Central memory CD4-positive, alpha-beta T cell (primary cell): ENCODE measurements around the gene MXRA7.

Experiments
- DNase-seq: peaks from one replicate; pipeline ENCODE4 v3.0.0; 2022

Gene MXRA7

DNA sequence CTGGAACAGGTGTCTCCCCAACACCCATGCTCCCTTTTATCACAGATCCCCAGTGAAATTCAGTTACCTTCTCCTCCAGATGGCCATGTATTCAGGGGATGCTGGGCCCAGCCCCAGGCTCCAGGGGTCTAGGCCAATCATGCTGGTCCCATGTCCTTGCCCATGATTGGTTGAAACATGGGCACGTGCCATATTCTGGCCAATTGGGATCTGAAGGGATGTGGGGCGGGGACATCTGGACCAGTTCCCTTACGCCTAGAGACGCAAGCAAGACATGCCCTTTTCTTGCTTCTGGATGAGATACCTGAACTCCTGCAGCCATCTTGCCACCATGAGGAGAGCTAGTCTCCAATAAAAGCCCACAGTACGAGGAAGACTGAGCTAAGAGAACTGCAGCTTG is 36.2 kb downstream of the MXRA7 start:
- DNase-seq, result no peak

DNA sequence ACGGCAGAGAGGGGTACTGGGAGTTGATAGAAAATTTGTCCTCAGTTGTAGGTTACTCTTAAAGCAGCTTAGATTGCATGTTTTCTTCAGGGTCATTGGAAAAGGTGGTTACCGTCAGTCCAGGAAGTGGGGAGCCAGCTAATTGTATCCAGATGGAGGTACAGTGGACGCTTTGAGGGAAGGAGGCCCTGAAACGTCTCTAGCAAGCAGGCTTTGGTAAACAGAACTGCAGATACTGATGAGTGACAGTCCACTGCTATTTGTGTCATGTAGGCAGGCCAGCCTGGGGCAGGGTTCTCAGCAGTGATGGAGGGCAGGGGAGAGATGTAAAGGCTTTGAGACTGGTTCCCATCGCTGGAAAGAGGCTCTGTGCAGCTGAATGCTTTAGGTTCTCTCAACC is 37.0 kb downstream of the MXRA7 start:
- DNase-seq, result no peak

DNA sequence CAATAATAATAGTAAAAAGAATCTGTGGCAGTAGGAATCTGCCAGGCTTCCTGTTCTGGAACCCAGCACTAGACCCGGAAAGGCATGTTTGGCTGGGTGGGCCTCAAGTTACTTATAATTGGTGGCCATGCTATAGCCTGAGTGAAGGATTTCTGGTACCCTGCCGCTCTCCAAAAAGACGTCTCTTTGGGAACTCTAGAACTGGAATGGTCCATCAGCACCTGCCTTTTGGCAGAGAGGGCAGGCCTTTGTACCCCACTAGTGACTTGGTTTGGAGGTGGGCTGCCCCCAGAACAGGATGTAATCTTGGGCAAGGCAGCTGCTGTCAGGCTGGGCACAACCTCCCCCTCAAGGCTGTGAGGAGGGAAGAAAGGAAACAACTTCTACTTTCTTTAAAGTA is 37.9 kb downstream of the MXRA7 start:
- DNase-seq, result no peak

DNA sequence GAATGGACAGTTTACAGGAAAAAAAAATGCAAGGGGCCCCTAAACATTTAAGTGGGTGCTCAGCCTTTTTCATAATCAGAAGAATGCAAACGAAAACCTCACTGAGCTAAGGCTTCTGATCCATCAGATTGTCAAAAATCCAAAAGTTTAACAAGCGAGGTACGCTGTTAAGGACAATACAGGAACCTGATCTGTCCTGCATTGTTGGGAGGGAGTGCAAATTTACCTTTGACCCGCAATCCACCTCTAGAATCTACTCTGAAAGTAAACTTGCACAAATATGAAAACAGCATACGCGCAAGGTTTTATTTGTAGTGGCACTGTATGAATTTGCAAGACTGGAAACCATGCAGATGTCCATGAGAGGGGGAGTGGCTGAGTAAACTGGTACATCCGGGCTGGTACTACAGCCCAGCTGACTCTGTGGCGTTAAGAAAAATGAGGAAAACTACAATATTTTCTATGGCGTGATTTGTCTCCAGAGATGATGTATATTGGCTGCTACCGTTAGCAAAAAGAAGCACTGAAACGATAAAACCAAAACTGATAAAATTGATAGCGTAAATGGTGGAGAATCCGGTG is 38.4 kb downstream of the MXRA7 start:
- no peak for DNase-seq

DNA sequence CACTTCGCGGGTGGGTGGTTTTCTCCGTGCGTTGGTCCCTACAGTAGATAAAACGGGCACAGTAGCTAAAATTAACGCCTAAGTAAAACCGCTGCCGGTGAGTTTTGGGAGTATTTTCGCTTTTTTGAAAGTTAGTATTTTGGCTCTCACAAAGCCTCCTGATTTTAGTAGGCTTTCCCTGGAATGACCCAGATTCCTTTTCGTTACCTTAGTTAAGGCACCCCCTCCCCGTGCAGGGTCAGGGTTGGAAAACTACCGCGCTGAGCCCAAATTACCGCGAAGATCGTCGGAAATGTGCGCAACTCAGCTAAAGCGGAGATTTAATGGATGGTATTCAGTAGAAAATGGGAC is 38.9 kb downstream of the MXRA7 start:
- no peak for DNase-seq

DNA sequence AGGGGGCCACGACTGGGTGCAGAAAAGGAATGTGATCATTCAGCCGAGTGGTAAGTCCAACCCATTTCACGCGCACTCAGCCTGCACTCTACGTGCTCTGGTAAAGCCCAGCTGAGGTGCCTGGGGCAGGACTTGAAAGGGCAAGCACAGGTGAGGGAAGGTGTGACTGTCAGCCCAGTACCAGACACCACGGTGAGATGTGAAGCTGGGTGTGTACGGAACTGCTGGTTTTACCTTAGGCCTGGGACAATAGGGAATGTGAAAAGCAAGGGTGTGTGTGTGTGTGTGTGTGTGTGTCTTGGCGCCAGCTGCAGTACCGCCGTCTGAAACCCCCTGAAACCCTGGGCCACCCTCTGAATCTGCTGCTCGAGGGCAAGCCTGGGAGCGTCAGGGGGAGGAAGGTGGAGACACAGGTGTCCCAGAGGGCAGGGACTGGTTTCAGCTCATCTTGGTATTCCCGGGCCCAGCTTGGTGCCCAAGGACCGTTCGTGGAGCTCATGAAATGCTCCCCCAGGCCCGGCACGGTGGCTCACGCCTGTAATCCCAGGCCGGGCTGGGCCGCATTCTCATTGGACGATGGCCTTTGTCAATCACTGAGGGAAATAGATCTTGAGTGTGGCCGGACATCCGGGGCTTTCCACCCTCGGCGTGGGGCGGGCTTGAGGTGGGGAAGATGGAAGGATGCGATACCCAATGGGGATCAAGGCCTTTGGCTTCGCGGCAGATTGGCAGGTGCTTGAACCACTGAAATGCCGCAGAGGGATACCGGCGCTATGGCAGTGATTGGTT is 39.4 kb downstream of the MXRA7 start:
- peak; percentile 99 for DNase-seq

DNA sequence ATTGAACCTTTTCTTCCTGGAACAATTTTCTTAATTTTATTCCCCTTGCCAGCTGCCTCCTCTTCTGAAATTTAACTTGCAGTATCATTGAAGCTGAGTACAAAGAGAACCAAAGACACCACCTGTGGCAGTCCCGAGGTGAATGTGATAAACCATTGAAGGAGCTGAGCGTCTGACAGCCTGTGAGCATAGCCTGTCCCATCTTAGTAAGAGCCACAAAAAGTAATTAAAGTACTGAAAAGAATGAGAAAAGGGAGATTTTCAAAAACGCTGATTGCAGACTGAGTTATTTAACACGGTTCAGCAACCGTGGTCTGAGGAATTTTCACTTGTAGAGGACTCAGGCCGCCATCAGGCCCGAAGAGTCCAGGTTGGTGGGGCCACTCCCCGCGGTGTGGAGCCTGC is 40.0 kb downstream of the MXRA7 start:
- DNase-seq, result no peak

DNA sequence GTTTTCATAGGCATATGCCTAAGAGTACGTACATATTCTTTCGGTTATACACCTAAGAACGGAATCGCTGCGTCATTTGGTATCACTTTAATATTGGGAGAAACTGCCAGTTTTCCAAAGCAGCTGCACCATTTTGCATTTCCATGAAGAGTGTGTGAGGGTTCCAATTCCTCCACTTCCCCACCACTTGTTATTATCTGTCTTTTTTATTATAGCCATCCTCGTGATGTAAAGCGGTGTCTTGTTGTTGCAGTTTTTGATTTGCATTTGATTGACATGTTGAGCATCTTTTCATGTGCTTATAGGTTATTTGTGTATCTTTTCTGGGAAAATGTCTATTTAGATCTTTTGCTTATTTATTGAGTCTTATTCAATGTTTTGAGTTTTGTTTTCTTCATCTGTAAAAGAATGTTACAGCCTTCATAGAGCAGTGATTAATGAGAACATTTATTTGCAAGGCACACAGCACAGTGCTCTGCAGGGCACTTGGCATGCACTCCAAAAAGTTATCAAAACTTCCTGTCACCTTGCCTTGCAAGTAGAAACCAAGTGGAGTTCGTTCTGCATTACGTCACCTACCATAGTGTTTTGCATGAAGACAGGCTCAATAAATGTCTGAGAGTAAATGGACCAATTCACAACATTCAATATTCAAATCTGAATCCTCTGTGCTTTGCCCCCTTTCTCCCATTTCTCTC is 40.6 kb downstream of the MXRA7 start:
- DNase-seq, result no peak

DNA sequence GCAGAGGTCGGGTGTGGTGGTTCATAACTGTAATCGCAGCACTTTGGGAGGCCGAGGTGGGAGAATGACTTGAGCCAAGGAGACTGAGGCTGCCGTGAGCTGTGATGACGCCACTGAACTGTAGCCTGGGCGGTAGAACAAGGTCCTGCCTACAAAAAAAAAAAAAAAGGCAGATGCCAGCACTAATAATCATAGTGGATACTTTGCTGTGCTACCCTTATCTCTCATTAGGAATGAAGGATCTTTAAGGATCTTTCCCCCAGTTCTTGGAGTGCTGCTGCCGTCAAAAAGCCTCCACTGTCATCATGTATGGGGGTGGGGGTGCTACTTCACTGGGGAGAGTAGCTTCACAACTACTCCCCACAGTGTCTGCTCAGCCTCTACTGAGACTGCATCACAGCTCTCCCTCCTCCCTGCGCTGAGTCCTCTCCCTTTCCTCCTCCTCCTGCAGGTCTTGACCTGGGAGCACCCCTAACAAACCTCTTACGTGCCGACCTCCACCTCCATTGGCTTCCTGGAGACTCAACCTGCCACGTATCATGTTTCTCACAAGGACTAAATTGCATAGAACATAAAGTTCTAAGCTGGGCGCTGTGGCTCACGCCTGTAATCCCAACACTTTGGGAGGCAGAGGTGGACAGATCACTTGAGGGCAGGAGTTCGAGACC is 42.8 kb downstream of the MXRA7 start:
- no peak for DNase-seq

DNA sequence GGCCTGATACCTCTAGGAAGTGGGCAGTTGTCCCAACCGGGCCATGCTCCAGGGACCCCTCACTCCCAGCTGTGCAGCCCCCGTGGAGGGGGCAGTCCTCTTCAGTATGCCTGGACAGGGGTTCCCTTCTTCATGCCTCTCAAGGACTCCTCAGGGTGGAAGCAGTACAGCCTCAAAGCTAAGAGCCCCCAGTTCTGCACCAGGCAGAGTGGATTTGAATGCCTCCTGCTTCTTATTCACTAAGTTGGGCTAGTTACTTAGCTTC is 43.3 kb downstream of the MXRA7 start:
- DNase-seq, result no peak

DNA sequence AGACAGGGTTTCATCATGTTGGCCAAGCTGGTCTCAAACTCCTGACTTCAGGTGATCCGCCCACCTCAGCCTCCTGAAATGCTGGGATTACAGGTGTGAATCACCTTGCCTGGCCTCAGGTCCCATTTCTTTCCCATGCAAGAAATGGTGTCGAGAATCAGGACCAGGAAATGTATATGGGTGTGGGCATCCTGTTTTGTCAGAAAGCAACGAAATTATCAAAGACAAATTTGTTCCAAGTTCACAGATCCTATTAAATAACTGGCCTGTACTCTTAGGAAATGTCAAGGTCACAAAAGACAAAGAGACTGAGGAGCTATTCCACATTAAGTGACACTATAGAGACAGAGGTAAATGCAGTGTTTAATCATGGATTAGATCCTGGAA is 50.1 kb downstream of the MXRA7 start:
- no peak for DNase-seq

DNA sequence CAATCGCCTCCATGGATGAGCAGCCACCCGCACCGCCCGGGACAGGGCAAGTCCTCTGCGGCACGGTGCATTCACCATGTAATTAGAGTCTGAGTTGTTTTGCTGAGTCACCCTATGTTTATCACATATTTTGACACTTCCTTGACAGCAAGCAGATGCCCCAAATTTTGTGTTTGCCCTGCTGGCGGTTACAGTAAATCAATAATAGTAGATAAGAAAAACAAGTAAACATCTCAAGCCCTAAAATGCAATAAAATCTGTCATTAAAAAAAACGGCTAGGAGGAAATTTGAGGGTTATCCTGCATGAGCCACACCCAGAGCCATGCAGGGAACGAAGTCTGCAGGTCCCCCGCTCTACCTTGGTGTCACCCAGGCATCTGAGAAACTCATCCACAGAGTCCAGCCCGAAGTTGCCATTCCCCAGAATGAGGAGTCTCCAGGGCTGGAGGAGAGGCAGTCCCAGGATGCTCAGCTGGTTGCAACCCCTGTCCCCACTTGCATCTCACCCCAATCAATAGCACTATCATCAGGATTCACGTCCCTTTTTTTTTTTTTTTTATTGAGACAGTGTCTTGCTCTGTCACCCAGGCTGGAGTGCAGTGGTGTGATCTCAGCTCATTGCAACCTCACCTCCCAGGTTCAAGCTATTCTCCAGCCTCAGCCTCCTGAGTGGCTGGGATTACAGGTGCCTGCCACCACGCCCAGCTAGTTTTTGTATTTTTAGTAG is 50.7 kb downstream of the MXRA7 start:
- DNase-seq, result peak; percentile 27

DNA sequence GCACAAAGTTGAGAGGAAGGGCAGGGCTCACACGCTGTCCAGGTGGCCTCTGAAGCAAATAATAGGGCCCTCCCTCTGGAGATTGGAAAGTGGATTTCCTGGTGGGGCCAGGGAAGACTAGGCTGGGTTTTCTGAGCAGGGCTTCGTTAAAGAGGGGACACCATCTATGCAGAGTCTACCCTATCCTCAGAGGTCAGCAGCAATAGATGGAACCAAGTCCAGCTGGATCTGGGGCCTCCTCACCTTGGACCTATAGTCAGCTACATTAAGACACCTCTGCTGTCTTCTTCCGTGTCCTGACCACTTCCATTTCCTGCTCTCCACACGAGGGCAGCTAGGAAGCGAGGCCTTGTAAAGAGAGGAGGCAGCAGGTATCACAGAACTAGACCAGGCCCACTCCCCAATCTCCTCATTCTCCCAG is 52.5 kb downstream of the MXRA7 start:
- no peak for DNase-seq

DNA sequence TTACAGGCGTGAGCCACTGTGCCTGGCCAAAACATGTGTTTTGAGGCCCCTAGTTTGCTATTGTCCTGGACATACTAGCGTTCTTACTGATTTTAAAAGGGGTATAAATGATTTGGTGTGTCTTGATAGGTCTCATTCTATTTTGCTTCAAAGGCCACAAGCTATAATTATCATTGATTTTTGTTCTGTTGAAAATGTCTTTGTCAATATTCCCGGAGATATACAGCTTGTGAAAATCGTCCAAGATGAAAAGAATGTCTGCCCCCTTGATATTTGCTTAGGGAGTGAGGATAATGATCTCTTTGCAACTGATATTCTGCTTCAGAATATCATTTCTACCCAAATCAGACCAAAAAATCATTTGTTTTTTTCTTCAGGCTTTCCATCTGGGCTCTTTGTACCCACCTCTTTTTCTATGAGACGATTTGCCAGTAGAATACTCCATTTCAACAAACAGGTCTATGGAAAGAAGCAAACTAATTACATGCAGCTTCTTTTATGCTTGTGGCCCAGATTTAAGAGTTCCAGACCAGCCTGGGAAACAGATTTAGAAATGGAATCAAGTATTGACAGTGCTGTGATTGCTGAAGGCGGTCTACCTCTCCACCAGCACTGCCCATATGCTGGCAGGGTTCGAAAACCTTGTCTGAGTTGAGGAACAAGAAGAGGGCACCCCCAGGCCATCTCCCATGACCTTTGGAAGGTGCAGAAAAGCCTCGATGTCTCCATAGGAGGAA is 53.1 kb downstream of the MXRA7 start:
- DNase-seq, result no peak

DNA sequence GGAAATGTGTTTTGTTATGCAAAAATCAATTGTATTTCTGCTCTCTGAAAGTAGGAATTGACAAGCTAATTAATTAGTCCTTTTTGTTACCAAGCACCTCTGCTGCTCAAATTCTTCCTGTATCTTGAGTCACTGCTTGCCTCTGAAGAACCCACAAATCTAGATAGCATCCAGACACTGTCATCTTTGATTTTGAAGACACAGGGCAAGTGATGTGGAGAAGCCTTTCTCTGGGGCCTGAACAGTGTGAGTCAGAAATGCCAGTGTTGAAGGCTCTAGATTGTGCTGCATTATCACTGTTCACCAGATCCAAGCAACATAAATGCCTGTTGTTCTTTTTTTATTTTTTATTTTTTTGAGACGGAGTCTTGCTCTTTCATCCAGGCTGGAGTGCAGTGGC is 56.4 kb downstream of the MXRA7 start:
- DNase-seq, result no peak

DNA sequence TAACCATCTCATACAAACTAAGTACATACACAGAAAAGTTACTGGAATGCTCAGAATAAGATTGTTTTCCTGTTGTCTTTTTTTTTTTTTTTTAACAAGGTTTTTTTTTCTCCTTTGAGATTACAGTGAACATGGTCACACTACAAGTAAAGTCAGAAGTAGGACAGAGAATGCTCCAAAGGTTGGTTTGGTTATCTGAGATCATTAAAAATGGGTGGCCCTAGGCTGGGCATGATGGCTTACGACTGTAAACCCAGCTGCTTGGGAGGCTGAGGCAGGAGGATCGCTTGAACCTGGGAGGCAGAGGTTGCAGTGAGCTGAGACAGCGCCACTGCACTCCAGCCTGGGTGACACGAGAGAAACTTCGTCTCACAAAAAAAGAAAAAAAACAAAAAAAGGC is 60.3 kb downstream of the MXRA7 start:
- no peak for DNase-seq

DNA sequence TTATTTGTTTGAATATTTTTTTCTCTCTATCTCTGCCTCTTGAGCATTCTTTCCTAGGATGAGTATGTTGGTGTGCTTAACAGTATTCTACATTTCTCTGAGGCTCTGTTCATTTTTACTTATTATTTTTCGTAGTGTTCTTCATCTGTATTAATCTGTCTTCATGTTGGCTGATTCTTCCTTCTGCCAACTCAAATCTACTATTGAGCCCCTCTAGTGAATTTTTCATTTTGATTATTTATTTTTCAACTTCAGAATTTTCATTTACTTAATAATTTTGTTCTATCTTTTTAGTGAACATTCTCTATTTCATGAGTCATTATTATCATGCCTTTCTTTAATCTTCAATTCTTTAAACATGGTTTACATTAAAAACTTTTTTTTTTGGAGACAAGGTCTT is 64.1 kb downstream of the MXRA7 start:
- no peak for DNase-seq

DNA sequence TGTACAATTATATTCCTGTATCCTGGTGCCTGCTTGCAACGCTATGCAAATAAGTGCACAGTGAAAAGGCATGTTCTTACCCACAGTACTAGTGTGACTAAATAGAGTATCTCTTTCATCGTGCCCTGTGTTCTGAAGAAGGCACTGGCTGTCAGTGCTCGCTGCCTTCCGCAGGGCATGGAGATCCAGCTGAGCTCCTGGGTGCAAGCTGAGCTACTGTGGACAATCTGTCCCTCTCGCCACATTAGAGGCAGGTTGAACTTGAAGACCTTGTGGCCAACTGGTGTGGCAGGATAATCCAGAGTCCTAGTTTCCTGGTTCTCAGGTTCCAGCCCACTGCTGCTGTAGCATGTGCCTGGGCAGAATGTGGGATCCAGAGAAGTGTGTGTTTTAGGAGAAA is 65.3 kb downstream of the MXRA7 start:
- no peak for DNase-seq

DNA sequence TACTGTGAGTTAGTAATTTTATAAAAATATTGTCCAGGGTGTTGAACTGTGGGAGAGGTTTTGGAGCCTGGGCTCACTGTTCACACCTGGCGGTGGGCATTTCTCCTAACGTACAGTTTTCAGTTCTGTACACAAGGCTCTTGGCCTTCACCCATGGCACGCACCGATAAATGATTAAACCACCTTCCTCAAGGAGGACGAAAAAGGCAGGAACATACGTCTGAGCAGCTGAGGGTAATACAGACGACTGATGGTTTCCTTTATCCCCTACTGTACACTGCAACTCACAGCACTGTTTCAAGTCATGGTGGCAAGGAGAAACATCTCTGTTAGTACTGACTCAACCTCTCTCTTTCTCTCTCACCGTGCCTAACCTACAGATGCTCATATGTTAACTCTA is 65.8 kb downstream of the MXRA7 start:
- DNase-seq, result no peak

DNA sequence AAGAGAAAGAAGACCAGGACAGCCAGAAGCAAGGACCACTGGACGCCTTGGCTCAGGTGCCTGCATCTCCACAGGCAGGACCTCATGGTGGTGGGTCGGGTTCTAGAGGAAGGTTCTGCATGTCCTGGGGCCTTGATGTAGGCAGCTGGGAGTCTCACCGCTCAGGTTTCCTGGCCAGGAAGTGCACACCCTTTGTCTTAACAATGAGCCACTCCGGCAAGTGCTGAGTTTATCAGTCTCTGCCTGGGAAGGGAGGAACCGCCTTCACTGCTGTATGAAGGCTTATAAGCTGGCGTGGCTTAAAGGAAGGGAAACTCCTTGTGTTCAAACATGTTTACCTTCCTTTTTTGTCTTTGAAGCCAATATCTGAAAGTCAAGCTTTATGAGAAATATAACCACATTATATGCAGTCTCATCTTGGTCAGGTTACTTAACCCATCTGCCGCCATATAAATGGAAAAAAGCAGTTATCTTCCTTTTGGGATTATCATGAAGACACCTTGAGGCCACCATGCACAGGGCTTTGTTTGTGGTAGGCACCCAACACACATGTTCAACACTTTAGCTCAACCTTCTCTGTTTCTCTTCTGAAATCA is 67.1 kb downstream of the MXRA7 start, which contains the start of gene ST6GALNAC1:
ST6GALNAC1 (minus strand) TSS at position 205 of the 596 bp plus-strand sequence; CDS start at position 86, 119 bp downstream.
- peak; percentile 49 for DNase-seq

DNA sequence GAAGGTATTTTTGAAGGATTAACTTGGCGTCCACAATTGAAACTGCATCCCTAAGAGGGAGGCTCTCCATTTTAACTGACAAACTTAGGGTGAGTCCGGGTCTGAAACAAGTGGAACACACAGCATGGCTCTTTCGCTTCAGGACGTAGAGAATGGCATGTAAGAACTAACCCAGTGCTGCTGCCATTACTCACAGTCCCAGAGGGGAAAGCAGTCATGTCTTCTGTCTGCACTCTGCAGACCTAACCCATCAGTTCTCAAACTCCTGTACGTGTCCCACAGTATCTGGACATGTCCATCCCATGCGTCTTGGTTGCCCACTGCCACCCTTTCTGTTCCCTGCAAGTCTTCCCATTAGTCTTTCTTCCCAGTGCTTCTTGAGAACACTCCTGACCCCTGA is 67.8 kb downstream of the MXRA7 start:
- DNase-seq, result no peak

DNA sequence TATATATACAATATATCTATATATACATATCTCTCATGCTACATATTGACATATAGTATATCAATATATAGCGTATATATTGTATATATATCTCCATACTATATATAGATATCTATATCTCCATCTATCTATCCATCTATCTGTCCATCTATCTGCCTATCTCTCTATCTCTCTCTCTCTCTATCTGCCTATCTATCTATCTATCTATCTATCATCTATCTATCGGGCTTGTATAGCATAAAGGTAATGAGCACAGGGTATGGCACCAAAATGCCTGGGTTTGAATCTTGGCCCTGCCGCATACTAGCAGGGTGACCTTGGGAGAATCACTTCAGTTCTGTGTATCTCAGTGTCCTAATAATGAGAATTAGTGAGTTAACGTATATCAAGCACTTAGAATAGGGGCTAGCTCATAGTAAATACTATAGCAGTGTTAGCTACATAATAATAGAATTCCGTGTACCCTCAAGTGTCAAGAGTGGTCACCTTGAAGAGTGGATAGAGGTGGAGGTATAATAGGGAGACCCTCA is 68.7 kb downstream of the MXRA7 start:
- DNase-seq, result no peak
